Cardiac septum (tissue), 1 donor: Measurements from ENCODE around the gene DCUN1D3. TPM values are rescaled to one million over a fixed set of nuclear protein-coding genes. Genes with fewer than 3 reads are reported as not detected.
"Not testable (repeated sequence)": the region's sequence is repeated elsewhere in the genome, so short reads cannot be mapped to it uniquely, and the experiment has no call there.

Source experiments
- DNase-seq: peaks from one replicate; pipeline ENCODE4 v3.0.0-alpha.2; 2020; ENCODE audit warnings: low spot score
- intact Hi-C: fragments of 100-400 bp; cut with DNase I; formaldehyde crosslinking; loops from one replicate; pipeline ENCODE4 v1.14.0; 2022
- total RNA-seq: library from RNA; stranded (reverse); fragmentation: NEBNext Ultra II Directional; extraction: Animal tissue kit (Norgen Biotek cat#: 25700); gene quantifications from one replicate; pipeline ENCODE4 v1.2.1, GENCODE V29; 2021
- donor health status: DM: no; HTN: no; CAD: no.

The DCUN1D3 gene
- total RNA-seq, 1 donor from 2014 or later: 10.0 TPM

DNA sequence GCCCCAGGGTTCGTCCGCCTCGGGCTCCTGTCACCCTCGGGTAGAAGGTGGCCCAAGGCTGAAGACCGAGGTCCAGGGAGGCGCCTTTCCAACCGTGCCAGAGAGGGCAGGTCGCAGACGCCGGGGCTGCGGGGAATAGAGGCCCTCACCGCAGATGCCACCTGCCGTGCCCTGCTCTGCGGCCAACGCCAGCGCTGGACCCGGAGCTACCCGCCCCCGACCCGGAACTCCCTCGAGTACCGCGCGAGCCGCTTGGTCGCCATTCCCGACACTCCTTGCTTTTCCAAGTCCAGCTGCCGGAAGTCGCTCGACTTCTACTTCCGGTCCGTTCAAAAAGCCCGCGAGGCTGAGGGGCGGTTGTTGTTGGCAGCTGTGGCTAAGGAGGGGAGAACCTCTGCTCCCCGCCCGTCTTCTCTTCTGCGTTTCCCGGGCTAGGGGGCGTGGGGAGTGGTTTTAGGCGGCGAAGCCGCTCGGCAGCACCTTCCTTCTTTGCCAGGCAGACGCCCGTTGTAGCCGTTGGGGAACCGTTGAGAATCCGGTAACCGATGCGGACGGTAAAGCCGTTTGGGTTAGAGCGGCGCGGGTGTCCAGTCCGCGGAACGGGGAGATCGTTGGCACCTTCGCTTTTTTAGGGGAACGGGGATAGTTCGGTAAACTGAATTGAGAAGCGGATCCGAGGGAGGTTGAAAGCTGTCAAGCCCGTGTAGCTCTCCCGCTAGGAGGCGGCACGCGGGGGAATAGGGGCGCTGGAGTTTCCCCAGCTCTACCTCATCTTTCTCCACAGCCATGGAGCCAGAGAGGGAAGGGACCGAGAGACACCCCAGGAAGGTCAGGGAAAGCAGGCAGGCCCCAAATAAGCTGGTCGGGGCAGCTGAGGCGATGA lies 93.7 kb downstream of the DCUN1D3 start, which contains the start of the genes ERI2 and REXO5:
TSS of gene ERI2 (minus strand) at position 305 of the 883 bp plus-strand sequence. CDS start at position 263, 42 bp downstream.
TSS of gene REXO5 (plus strand) at position 360 of the 883 bp plus-strand sequence. CDS start at position 787, 427 bp downstream.
- intact Hi-C loops: loop anchor here (2.0 to 10.0 kb wide), 3 partner anchors 46 to 98 kb away; partner anchors contain the start of genes DCUN1D3, LYRM1 and THUMPD1
- peak; percentile 95 for DNase-seq

DNA sequence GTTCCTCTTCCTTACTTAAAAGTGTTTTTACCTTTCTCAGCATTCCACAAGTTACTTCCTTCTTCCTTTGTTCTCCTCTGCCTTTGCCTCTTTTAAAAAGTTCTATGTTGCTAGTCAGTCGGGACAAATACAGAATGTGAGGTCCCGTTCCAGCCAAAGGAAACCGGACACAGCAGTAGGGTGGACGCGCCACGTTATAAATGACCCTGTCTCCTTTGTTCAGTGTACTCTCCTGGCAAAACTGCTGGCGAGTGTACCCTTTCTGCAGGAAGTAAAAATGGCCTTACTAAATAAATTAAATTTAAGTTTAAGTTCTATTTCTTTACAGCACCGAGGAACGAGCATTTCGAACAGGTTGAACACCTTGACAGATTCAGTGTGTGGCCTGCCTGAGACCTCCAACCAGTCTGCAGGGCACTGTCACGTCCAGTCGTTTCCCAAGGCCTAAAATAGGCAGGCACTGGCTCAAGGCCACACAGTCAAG lies 94.4 kb downstream of the DCUN1D3 start:
- intact Hi-C loops: loop anchor here (2.0 to 10.0 kb wide), 3 partner anchors 47 to 99 kb away; partner anchors contain the start of genes DCUN1D3, LYRM1 and THUMPD1
- not testable (repeated sequence) for DNase-seq

Other genes with a start within 250 kb of the DCUN1D3 start
- gene ACSM1, start 202.7 kb downstream of the DCUN1D3 start, total RNA-seq: 0.16 TPM
- gene THUMPD1, start 158.5 kb downstream of the DCUN1D3 start, total RNA-seq: 17.5 TPM
- gene ACSM3, start 136.3 kb downstream of the DCUN1D3 start, total RNA-seq: 1.7 TPM
- 9.8 TPM for gene ERI2, start 93.9 kb downstream of the DCUN1D3 start, total RNA-seq
- 3.0 TPM for gene REXO5, start 93.8 kb downstream of the DCUN1D3 start, total RNA-seq
- 37.7 TPM for gene LYRM1, start 413 bp upstream of the DCUN1D3 start, total RNA-seq